ENCODE data around the gene TUBAL3. TPM values are rescaled to one million over a fixed set of nuclear protein-coding genes. Genes with fewer than 3 reads are reported as not detected.
"Not testable (repeated sequence)": the region's sequence is repeated elsewhere in the genome, so short reads cannot be mapped to it uniquely, and the experiment has no call there.

Gene TUBAL3
- total and polyA plus RNA-seq, 9 of the 15 experiments (the other 6 are each of a cell fraction or from before 2014, with no cell fraction given): 5.5 to 10.1 (median 6.9) TPM

DNA sequence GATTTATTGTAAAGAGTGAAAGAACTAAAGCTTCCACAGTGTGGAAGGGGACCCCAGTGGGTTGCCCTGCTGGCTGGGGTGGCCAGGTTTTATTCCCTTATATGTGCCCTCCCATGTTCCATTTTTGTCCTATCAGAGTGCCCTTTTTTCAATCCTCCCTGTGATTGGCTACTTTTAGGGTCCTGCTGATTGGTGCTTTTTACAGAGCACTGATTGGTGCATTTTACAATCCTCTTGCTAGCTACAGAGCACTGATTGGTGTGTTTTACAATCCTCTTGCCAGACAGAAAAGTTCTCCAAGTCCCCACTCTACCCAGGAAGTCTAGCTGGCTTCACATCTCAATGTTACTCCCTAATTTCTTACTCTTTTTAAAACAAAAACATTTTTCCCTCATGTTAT is 6.2 kb upstream of the TUBAL3 start:
- DNase-seq (ENCODE audit: extremely low read depth in 1 of 4, low spot score in 3 of 4); H3K9ac ChIP-seq (ENCODE audit: insufficient read depth in 1 of 2, low read depth in 2 of 2, low read length in 2 of 2); in situ Hi-C loops (cut with MboI); POLR2A ChIA-PET; H3K27ac ChIP-seq (ENCODE audit: extremely low read depth, low read depth, low read length); H4K20me1 ChIP-seq (replicated peaks; ENCODE audit: control insufficient read depth, insufficient read depth, low read length); H3K9me1 ChIP-seq (ENCODE audit: control insufficient read depth, insufficient read depth, low read length); H3K9me3 ChIP-seq (replicated peaks; ENCODE audit: control insufficient read depth, insufficient read depth, low read depth, low read length); H2AFZ ChIP-seq (ENCODE audit: low read depth, low read length); CTCF ChIA-PET (ENCODE audit: low intra/inter-chr PET ratio); FAIRE-seq; intact Hi-C loops (cut with micrococcal nuclease); H3K36me3 ChIP-seq (ENCODE audit: control insufficient read depth, insufficient read depth, low read length); H3K4me2 ChIP-seq (ENCODE audit: insufficient read depth, low read length); BruUV-seq (replicated peaks); H3K27me3 ChIP-seq (ENCODE audit: control insufficient read depth in 2 of 2, insufficient read depth in 2 of 2, low read length in 2 of 2); H3K4me1 ChIP-seq (replicated peaks in 1 of 2; ENCODE audit: control insufficient read depth in 2 of 2, insufficient read depth in 2 of 2, low read length in 2 of 2); ATAC-seq; H3K4me3 ChIP-seq: not testable (repeated sequence)
- TF ChIP-seq ASH1L (IDR thresholded peaks at IDR 0.05; ENCODE audit: borderline replicate concordance, low read depth, partially characterized antibody) (peak; percentile 53), CC2D1A (IDR thresholded peaks at IDR 0.05) (peak; percentile 71; the same call in 1 of the 2 replicates), NFYB (IDR thresholded peaks at IDR 0.05; ENCODE audit: extremely low read depth, insufficient read length) (peak; percentile 3), RBM25 (IDR thresholded peaks at IDR 0.05; ENCODE audit: low read depth, low read length, severe bottlenecking) (peak; percentile 47)
- H3K79me2 ChIP-seq (ENCODE audit: control insufficient read depth, insufficient read depth, low read length): peaks cover 38% of the 10 kb centered on the region

DNA sequence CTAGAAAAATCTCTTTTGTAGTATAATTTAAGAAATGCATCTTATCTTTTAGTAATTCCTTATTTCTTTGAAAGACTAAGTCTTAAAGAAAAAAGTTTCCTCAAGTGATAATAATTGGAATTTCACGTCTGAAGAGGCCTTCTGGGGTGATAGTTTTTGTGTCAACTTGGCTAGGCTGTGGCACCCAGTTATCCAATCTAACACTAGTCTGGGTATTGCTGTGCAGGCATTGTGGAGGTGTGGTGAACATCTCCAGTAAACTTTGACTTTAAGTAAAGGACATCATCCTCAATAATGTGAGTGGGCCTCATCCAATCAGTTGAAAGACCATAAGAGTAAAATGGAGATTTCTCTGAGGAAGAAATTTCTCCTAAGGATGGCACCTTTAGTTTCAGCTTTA is 2.3 kb upstream of the TUBAL3 start:
- no peak overlapping the region for H3K27ac ChIP-seq (ENCODE audit: extremely low read depth, low read depth, low read length)
- no peak for ATAC-seq
- no peak overlapping the region for H3K9ac ChIP-seq (ENCODE audit: insufficient read depth in 1 of 2, low read depth in 2 of 2, low read length in 2 of 2)
- no peak overlapping the region for H2AFZ ChIP-seq (ENCODE audit: low read depth, low read length)
- no peak for TF ChIP-seq FOSL1 (tag; conservative IDR thresholded peaks at IDR 0.05)
- no peak for TF ChIP-seq JUN (IDR thresholded peaks at IDR 0.05; ENCODE audit: borderline replicate concordance, low read depth, low read length)
- no peak for TF ChIP-seq JUN (CRISPR knock-in tag; IDR thresholded peaks at IDR 0.05; ENCODE audit: borderline replicate concordance)
- TF ChIP-seq, protein P1, sequence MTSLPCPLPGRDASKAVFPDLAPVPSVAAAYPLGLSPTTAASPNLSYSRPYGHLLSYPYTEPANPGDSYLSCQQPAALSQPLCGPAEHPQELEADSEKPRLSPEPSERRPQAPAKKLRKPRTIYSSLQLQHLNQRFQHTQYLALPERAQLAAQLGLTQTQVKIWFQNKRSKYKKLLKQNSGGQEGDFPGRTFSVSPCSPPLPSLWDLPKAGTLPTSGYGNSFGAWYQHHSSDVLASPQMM (CRISPR knock-in tag; IDR thresholded peaks at IDR 0.05): no peak
- no peak for TF ChIP-seq CREBBP (IDR thresholded peaks at IDR 0.05; ENCODE audit: low read depth, low read length)
- TF ChIP-seq FOXA1 (IDR thresholded peaks at IDR 0.05; ENCODE audit: borderline replicate concordance): no peak
- no peak for TF ChIP-seq ZNF143 (CRISPR knock-in tag; IDR thresholded peaks at IDR 0.05)
- no peak for TF ChIP-seq PCBP2 (IDR thresholded peaks at IDR 0.05; ENCODE audit: low read depth, low read length, poor library complexity, severe bottlenecking)
- ChIA-PET CTCF (ENCODE audit: low intra/inter-chr PET ratio) (no interaction called here), POLR2A (interaction anchor here (0.9 kb wide), 1 partner anchor 28 kb away, joined by 3 read pairs; no protein-coding TSS in a partner anchor)
- no peaks in the 10 kb centered on the region for H3K27me3 ChIP-seq (ENCODE audit: control insufficient read depth in 2 of 2, insufficient read depth in 2 of 2, low read length in 2 of 2)
- in situ Hi-C loops (cut with MboI): no loop called here
- peaks cover 2 to 21% of the 10 kb centered on the region in 2 experiments; a peak in 2 of 5 replicates for H3K4me1 ChIP-seq (replicated peaks in 1 of 2; ENCODE audit: control insufficient read depth in 2 of 2, insufficient read depth in 2 of 2, low read length in 2 of 2)
- H3K36me3 ChIP-seq (ENCODE audit: control insufficient read depth, insufficient read depth, low read length): no peaks in the 10 kb centered on the region
- no peaks in the 10 kb centered on the region for H3K9me1 ChIP-seq (ENCODE audit: control insufficient read depth, insufficient read depth, low read length)
- H3K9me3 ChIP-seq (replicated peaks; ENCODE audit: control insufficient read depth, insufficient read depth, low read depth, low read length): no peaks in the 10 kb centered on the region; the same call in none of the 2 replicates
- no peaks in the 10 kb centered on the region for H3K79me2 ChIP-seq (ENCODE audit: control insufficient read depth, insufficient read depth, low read length)
- no TSS peak for BruUV-seq (replicated peaks)
- 33% methylated on average over 1 of the region's 1 CpG for WGBS (ENCODE audit: insufficient coverage, low coverage, missing lambda C conversion rate)
- H3K4me3 ChIP-seq: no peak overlapping the region
- intact Hi-C loops (cut with micrococcal nuclease): no loop called here
- no peak for DNase-seq (ENCODE audit: extremely low read depth in 1 of 4, low spot score in 3 of 4)
- no peak overlapping the region for H3K4me2 ChIP-seq (ENCODE audit: insufficient read depth, low read length)
- no peaks in the 10 kb centered on the region for H4K20me1 ChIP-seq (replicated peaks; ENCODE audit: control insufficient read depth, insufficient read depth, low read length)
- no peak for FAIRE-seq

All from K562 (cell line).